OCI-LY7 (cell line): ENCODE data around the gene PTDSS2. TPM values are rescaled to one million over a fixed set of nuclear protein-coding genes. Genes with fewer than 3 reads are reported as not detected.

ENCODE experiments used
- BruUV-seq: library from RNA; stranded (reverse); fragments of 400-500 nt; replicated peaks from 2 replicates; lab custom pipeline; 2021; lab: Mats Ljungman, UMichigan
- CTCF ChIA-PET: fragments of 300-600 bp; sonication (Branson Sonifier 250); formaldehyde crosslinking; loops from one replicate; lab custom pipeline; 2022; ENCODE audit warnings: antibody characterized with exemption; ENCODE audit not compliant: unreplicated experiment; lab: Charles Lee
- POLR2A ChIA-PET: fragments of 300-600 bp; sonication (Branson Sonifier 250); formaldehyde crosslinking; loops from one replicate; lab custom pipeline; 2022; ENCODE audit warnings: antibody characterized with exemption; lab: Charles Lee
- DNase-seq: peaks from one replicate; pipeline ENCODE4 v3.0.0-alpha.2; 2015; ENCODE audit warnings: low spot score
- H2AFZ ChIP-seq: fragments of 200-600 bp; sonication (generic), shearing (Covaris generic); 2 replicates; pipeline ENCODE4 v1.6.1; 2014; ENCODE audit warnings: mild to moderate bottlenecking, antibody characterized with exemption, low read length, moderate library complexity
- H3K27ac ChIP-seq: fragments of 200-600 bp; sonication (generic); 2 replicates; pipeline ENCODE4 v1.5.1; 2014; ENCODE audit warnings: mixed run types, low read depth, mild to moderate bottlenecking, moderate library complexity, low read length, inconsistent platforms; ENCODE audit not compliant: poor library complexity, severe bottlenecking
- H3K36me3 ChIP-seq: fragments of 200-600 bp; sonication (generic); 2 replicates; pipeline ENCODE4 v1.6.1; 2014; ENCODE audit warnings: mild to moderate bottlenecking, antibody characterized with exemption, low read length, moderate library complexity, mixed read lengths; ENCODE audit not compliant: insufficient read depth
- H3K4me1 ChIP-seq: fragments of 200-600 bp; sonication (generic); 2 replicates; pipeline ENCODE4 v1.5.1; 2014; ENCODE audit warnings: mild to moderate bottlenecking, low read length; ENCODE audit not compliant: insufficient read depth, poor library complexity, severe bottlenecking
- H3K4me2 ChIP-seq: fragments of 200-600 bp; sonication (generic); 2 replicates; pipeline ENCODE4 v1.6.1; 2014; ENCODE audit warnings: mild to moderate bottlenecking, low read length
- H3K4me3 ChIP-seq: fragments of 200-600 bp; sonication (generic); 2 replicates; pipeline ENCODE4 v1.5.1; 2014; ENCODE audit warnings: mild to moderate bottlenecking, low read depth, low read length; ENCODE audit not compliant: poor library complexity, severe bottlenecking
- H3K79me2 ChIP-seq: fragments of 200-600 bp; sonication (generic); 2 replicates; pipeline ENCODE4 v1.6.1; 2016; ENCODE audit warnings: low read depth, mild to moderate bottlenecking, low read length, moderate library complexity, mixed read lengths; ENCODE audit not compliant: insufficient read depth
- H3K9me2 ChIP-seq: fragments of 200-600 bp; sonication (generic); 2 replicates; pipeline ENCODE4 v1.6.1; 2016; ENCODE audit warnings: mild to moderate bottlenecking, low read length, mixed read lengths; ENCODE audit not compliant: insufficient read depth
- H3K9me3 ChIP-seq: fragments of 200-600 bp; sonication (generic); 2 replicates; pipeline ENCODE4 v1.6.1; 2014; ENCODE audit warnings: mild to moderate bottlenecking, mixed run types, low read length, mixed read lengths
- H4K20me1 ChIP-seq: fragments of 200-600 bp; sonication (generic); 2 replicates; pipeline ENCODE4 v1.6.1; 2014; ENCODE audit warnings: mild to moderate bottlenecking, antibody characterized with exemption, low read length, moderate library complexity, mixed read lengths; ENCODE audit not compliant: insufficient read depth
- CTCF ChIP-seq: fragments of 200-600 bp; sonication (generic); conservative IDR thresholded peaks from 2 replicates; pipeline ENCODE4 v1.5.1; 2014; ENCODE audit warnings: mild to moderate bottlenecking, antibody characterized with exemption, low read length, moderate library complexity, mixed read lengths
- EZH2phosphoT487 ChIP-seq: fragments of 200-600 bp; sonication (generic); IDR thresholded peaks from 2 replicates; pipeline ENCODE4 v1.6.1; 2018; ENCODE audit warnings: low read depth, borderline replicate concordance, mild to moderate bottlenecking, mixed run types, antibody characterized with exemption, low read length, moderate library complexity, mixed read lengths
- intact Hi-C: fragments of 100-400 bp; cut with micrococcal nuclease; formaldehyde crosslinking; loops from one replicate; pipeline ENCODE4 v1.10.0; 2022; ENCODE audit not compliant: unreplicated experiment
- total RNA-seq, 2 experiments: library from RNA; depleted of rRNA in 1 of 2; stranded (reverse); fragments of >200 nt in 1 of 2; shearing (Covaris generic) in 1 of 2; gene quantifications; 2 replicates each; pipeline ENCODE4 v1.2.3, GENCODE V29; 2014 to 2022

The PTDSS2 gene
- total RNA-seq, 2 experiments from 2014 or later = 27.8 to 32.7 TPM

GRCh38 chr11:412641-413119 lies 37.4 kb upstream of the PTDSS2 start:
- TF ChIP-seq EZH2phosphoT487 (no peak), CTCF (no peak)
- H3K4me2 ChIP-seq = no peak overlapping the region
- H2AFZ ChIP-seq = no peak overlapping the region
- H3K27ac ChIP-seq = no peak overlapping the region
- intact Hi-C loops = no loop called here
- POLR2A ChIA-PET = no interaction called here
- no TSS peak for BruUV-seq
- H3K9me2 ChIP-seq = no peaks in the 10 kb centered on the region
- no peaks in the 10 kb centered on the region for H4K20me1 ChIP-seq
- H3K4me1 ChIP-seq = peaks cover 23% of the 10 kb centered on the region
- H3K9me3 ChIP-seq = no peaks in the 10 kb centered on the region
- DNase-seq = no peak
- CTCF ChIA-PET = no interaction called here
- no peak overlapping the region for H3K4me3 ChIP-seq
- H3K36me3 ChIP-seq = no peaks in the 10 kb centered on the region
- no peaks in the 10 kb centered on the region for H3K79me2 ChIP-seq

GRCh38 chr11:413120-414081 lies 36.7 kb upstream of the PTDSS2 start:
- no peak overlapping the region for H2AFZ ChIP-seq
- TF ChIP-seq CTCF (no peak), EZH2phosphoT487 (no peak)
- ChIA-PET POLR2A (interaction anchor here (1.2 kb wide), 1 partner anchor 141 kb away, joined by 4 read pairs; no protein-coding TSS in a partner anchor), CTCF (no interaction called here)
- no peaks in the 10 kb centered on the region for H3K9me2 ChIP-seq
- H3K27ac ChIP-seq = no peak overlapping the region
- H3K4me3 ChIP-seq = no peak overlapping the region
- no peaks in the 10 kb centered on the region for H3K36me3 ChIP-seq
- no TSS peak for BruUV-seq
- no peak overlapping the region for H3K4me2 ChIP-seq
- H4K20me1 ChIP-seq = no peaks in the 10 kb centered on the region
- DNase-seq = peak; percentile 25
- intact Hi-C loops = no loop called here
- peaks cover 23% of the 10 kb centered on the region for H3K4me1 ChIP-seq
- no peaks in the 10 kb centered on the region for H3K79me2 ChIP-seq
- H3K9me3 ChIP-seq = no peaks in the 10 kb centered on the region
